ENCODE data around the gene DEFB121.

The DEFB121 gene

DNA sequence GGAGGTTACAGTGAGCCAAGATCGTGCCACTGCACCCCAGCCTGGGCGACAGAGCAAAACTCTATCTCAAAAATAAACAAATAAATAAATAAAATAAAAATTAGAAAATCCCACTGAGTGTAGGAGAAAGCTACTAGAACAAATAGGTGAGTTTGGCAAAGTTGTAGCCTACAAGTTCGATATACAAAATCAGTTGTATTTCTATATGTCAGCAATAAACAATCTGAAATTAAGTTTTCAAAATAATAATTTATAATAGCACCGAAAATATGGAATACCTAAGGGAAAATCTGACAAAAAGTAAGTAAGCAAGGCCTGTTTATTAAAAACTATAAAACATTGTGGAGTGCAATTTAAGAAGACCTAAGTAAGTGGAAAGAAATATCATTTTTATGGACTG lies 42.7 kb downstream of the DEFB121 start:
- no peak for DNase-seq

- DNase-seq = no peak
These were observed 50.0 kb downstream of the DEFB121 start for GRCh38 chr20:31355981-31356380.
